H9 (cell line): Measurements from ENCODE around the gene ZNRF2. TPM values are rescaled to one million over a fixed set of nuclear protein-coding genes. Genes with fewer than 3 reads are reported as not detected.

ENCODE experiments used
- DNase-seq: peaks from one replicate; pipeline ENCODE4 v3.0.0-alpha.2; 2017
- H2AFZ ChIP-seq: one replicate; pipeline ENCODE4 v1.6.1; 2013; ENCODE audit warnings: mild to moderate bottlenecking, low read length, control low read depth, moderate library complexity
- H2AK5ac ChIP-seq: 2 replicates; pipeline ENCODE4 v1.6.1; 2013; ENCODE audit warnings: low read length, control low read depth, mixed read lengths; ENCODE audit not compliant: insufficient read length
- H2BK120ac ChIP-seq: one replicate; pipeline ENCODE4 v1.6.1; 2013; ENCODE audit warnings: low read depth, mild to moderate bottlenecking, low read length, control low read depth, inconsistent platforms; ENCODE audit not compliant: poor library complexity, severe bottlenecking
- H2BK12ac ChIP-seq: 2 replicates; pipeline ENCODE4 v1.6.1; 2013; ENCODE audit warnings: low read length, control low read depth, mixed read lengths, low read depth; ENCODE audit not compliant: insufficient read length
- H2BK15ac ChIP-seq: 2 replicates; pipeline ENCODE4 v1.6.1; 2013; ENCODE audit warnings: low read depth, low read length, control low read depth
- H2BK20ac ChIP-seq: one replicate; pipeline ENCODE4 v1.6.1; 2013; ENCODE audit warnings: low read depth, mild to moderate bottlenecking, low read length, control low read depth, inconsistent platforms; ENCODE audit not compliant: poor library complexity, severe bottlenecking
- H2BK5ac ChIP-seq: 2 replicates; pipeline ENCODE4 v1.6.1; 2013; ENCODE audit warnings: low read length, control low read depth, mixed read lengths; ENCODE audit not compliant: insufficient read length
- H3K14ac ChIP-seq: 2 replicates; pipeline ENCODE4 v1.6.1; 2013; ENCODE audit warnings: low read length, control low read depth; ENCODE audit not compliant: insufficient read depth
- H3K18ac ChIP-seq: 2 replicates; pipeline ENCODE4 v1.6.1; 2013; ENCODE audit warnings: low read depth, mild to moderate bottlenecking, mixed read lengths, low read length, control low read depth; ENCODE audit not compliant: insufficient read length
- H3K23ac ChIP-seq: 2 replicates; pipeline ENCODE4 v1.6.1; 2013; ENCODE audit warnings: low read length, control low read depth, mixed read lengths, low read depth; ENCODE audit not compliant: insufficient read length
- H3K23me2 ChIP-seq: 2 replicates; pipeline ENCODE4 v1.6.1; 2013; ENCODE audit warnings: low read depth, mild to moderate bottlenecking, mixed read lengths, low read length, control low read depth; ENCODE audit not compliant: insufficient read length, poor library complexity, severe bottlenecking
- H3K27ac ChIP-seq: 2 replicates; pipeline ENCODE4 v1.5.1; 2013; ENCODE audit warnings: low read length, control low read depth, mixed read lengths, low read depth; ENCODE audit not compliant: insufficient read length
- H3K27me3 ChIP-seq: 2 replicates; pipeline ENCODE4 v1.6.1; 2013; ENCODE audit warnings: low read length, control low read depth, inconsistent platforms; ENCODE audit not compliant: insufficient read depth
- H3K4ac ChIP-seq: 2 replicates; pipeline ENCODE4 v1.6.1; 2013; ENCODE audit warnings: low read depth, mild to moderate bottlenecking, control low read depth, inconsistent platforms, low read length, moderate library complexity
- H3K4me1 ChIP-seq: 2 replicates; pipeline ENCODE4 v1.6.1; 2013; ENCODE audit warnings: low read length, control low read depth, inconsistent platforms; ENCODE audit not compliant: insufficient read depth
- H3K4me2 ChIP-seq: 2 replicates; pipeline ENCODE4 v1.6.1; 2013; ENCODE audit warnings: low read length, control low read depth, mixed read lengths; ENCODE audit not compliant: insufficient read length, insufficient read depth
- H3K56ac ChIP-seq: 2 replicates; pipeline ENCODE4 v1.6.1; 2013; ENCODE audit warnings: low read depth, mild to moderate bottlenecking, mixed read lengths, low read length, control low read depth; ENCODE audit not compliant: insufficient read length
- H3K79me1 ChIP-seq: 2 replicates; pipeline ENCODE4 v1.6.1; 2013; ENCODE audit warnings: low read depth, mild to moderate bottlenecking, moderate library complexity, low read length, control low read depth, inconsistent platforms; ENCODE audit not compliant: insufficient read depth, poor library complexity, severe bottlenecking
- H3K79me2 ChIP-seq: 2 replicates; pipeline ENCODE4 v1.6.1; 2013; ENCODE audit warnings: low read length, control low read depth, inconsistent platforms; ENCODE audit not compliant: insufficient read depth
- H3K9ac ChIP-seq: 2 replicates; pipeline ENCODE4 v1.6.1; 2013; ENCODE audit warnings: low read length, control low read depth, mixed read lengths; ENCODE audit not compliant: insufficient read length; ENCODE audit errors: extremely low read depth
- H3K9me3 ChIP-seq: one replicate; pipeline ENCODE4 v1.6.1; 2013; ENCODE audit warnings: low read depth, low read length, inconsistent platforms; ENCODE audit not compliant: control insufficient read depth
- H3T11ph ChIP-seq: one replicate; pipeline ENCODE4 v1.6.1; 2013; ENCODE audit warnings: mild to moderate bottlenecking, low read length, control low read depth, inconsistent platforms
- H4K20me1 ChIP-seq: one replicate; pipeline ENCODE4 v1.6.1; 2013; ENCODE audit not compliant: control insufficient read depth, insufficient read length, insufficient read depth
- H4K5ac ChIP-seq: 2 replicates; pipeline ENCODE4 v1.6.1; 2013; ENCODE audit warnings: low read depth, mild to moderate bottlenecking, mixed read lengths, low read length, control low read depth; ENCODE audit not compliant: insufficient read length
- H4K8ac ChIP-seq: replicated peaks from 2 replicates; pipeline ENCODE4 v1.6.1; 2013; ENCODE audit warnings: low read length, control low read depth, mixed read lengths, low read depth; ENCODE audit not compliant: insufficient read length
- H4K91ac ChIP-seq: 2 replicates; pipeline ENCODE4 v1.6.1; 2013; ENCODE audit warnings: low read depth, mild to moderate bottlenecking, moderate library complexity, mixed read lengths, low read length, control low read depth; ENCODE audit not compliant: insufficient read length
- H3K27ac Mint-ChIP-seq, 3 experiments: 2 replicates in 2 of 3; 3 replicates in 1 of 3; pipeline ENCODE4 v1.8.0; 2020 to 2021; ENCODE audit warnings: mixed read lengths in 3 of 3, mild to moderate bottlenecking in 1 of 3, moderate library complexity in 1 of 3
- H3K27me3 Mint-ChIP-seq: 2 replicates; pipeline ENCODE4 v1.8.0; 2021; ENCODE audit warnings: low read depth, mild to moderate bottlenecking, moderate library complexity, mixed read lengths
- H3K36me3 Mint-ChIP-seq, 3 experiments: 2 replicates in 2 of 3; 3 replicates in 1 of 3; pipeline ENCODE4 v1.8.0; 2020 to 2021; ENCODE audit warnings: low read depth in 3 of 3, mixed read lengths in 3 of 3; ENCODE audit not compliant: insufficient read depth in 1 of 3
- H3K4me1 Mint-ChIP-seq, 2 experiments: 2 replicates each; pipeline ENCODE4 v1.8.0; 2020; ENCODE audit warnings: mixed read lengths in 2 of 2
- H3K4me3 Mint-ChIP-seq, 2 experiments: 2 replicates in 1 of 2; 3 replicates in 1 of 2; pipeline ENCODE4 v1.8.0; 2020 to 2021; ENCODE audit warnings: mild to moderate bottlenecking in 2 of 2, mixed read lengths in 2 of 2, moderate library complexity in 1 of 2
- H3K9me3 Mint-ChIP-seq, 2 experiments: 2 replicates in 1 of 2; 3 replicates in 1 of 2; pipeline ENCODE4 v1.8.0; 2020; ENCODE audit warnings: mild to moderate bottlenecking in 2 of 2, mixed read lengths in 2 of 2, moderate library complexity in 1 of 2
- WGBS: extraction: QIAGEN DNeasy Blood & Tissue Kit; methylation state at CpG from one replicate; pipeline ENCODE4 v1.1.7; 2013; ENCODE audit warnings: missing lambda C conversion rate, low lambda C conversion rate, mixed read lengths; ENCODE audit not compliant: insufficient read length; ENCODE audit errors: extremely low coverage; 5-methylcytosine and 5-hydroxymethylcytosine counted together
- total RNA-seq: library from RNA; stranded (reverse); gene quantifications from 2 replicates; pipeline ENCODE4 v1.2.1, GENCODE V29; 2021
- TF ChIP-seq, protein P1 (sequence below): fragments of 200-600 bp; sonication (generic); conservative IDR thresholded peaks from 3 replicates; pipeline ENCODE4 v1.8.0; 2021; ENCODE audit warnings: antibody characterized with exemption, mild to moderate bottlenecking

The ZNRF2 gene
- total RNA-seq, 1 experiment from 2014 or later = 16.5 TPM

DNA sequence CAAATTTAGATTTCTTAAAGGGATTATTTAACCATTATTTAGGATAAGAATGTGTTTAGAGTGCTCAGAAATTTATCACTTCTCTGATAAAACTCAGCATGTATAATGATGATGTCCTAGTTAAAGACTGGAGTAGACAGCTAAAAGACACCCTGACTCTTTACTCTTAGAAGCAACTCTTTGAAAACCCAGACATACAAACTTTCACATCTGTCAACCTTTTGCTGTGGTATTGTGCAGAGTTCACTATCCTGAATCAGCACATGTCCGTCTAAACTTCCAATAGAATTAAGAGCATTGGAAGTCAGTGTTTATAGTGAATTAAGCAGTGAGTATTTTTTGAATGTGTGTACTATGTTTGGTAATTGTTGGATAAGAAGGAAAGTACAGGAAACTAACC, 24.9 kb downstream of the ZNRF2 start:
- Histone ChIP-seq H3K4ac (no peak overlapping the region), H3K9me3 (no peaks in the 10 kb centered on the region), H2AFZ (no peak overlapping the region), H2BK5ac (no peak overlapping the region), H4K91ac (no peak overlapping the region), H3K23ac (no peak overlapping the region), H2BK20ac (no peak overlapping the region), H3K4me1 (peaks cover 2% of the 10 kb centered on the region; the same call in 1 of the 2 replicates), H4K8ac (no peak overlapping the region), H2BK12ac (no peak overlapping the region), H4K20me1 (no peaks in the 10 kb centered on the region), H2BK120ac (no peak overlapping the region), H3K56ac (no peak overlapping the region), H2BK15ac (no peak overlapping the region), H4K5ac (no peak overlapping the region), H3K79me2 (peaks cover 5% of the 10 kb centered on the region; the same call in 1 of the 2 replicates), H3T11ph (no peak overlapping the region), H2AK5ac (no peak overlapping the region), H3K18ac (no peak overlapping the region), H3K14ac (no peak overlapping the region), H3K27me3 (no peaks in the 10 kb centered on the region), H3K9ac (no peak overlapping the region), H3K79me1 (no peaks in the 10 kb centered on the region), H3K27ac (no peak overlapping the region), H3K23me2 (no peaks in the 10 kb centered on the region), H3K4me2 (no peak overlapping the region)
- H3K4me1 Mint-ChIP-seq = peaks cover 42 to 63% of the 10 kb centered on the region in 2 experiments
- no peak for DNase-seq
- TF ChIP-seq, protein P1, sequence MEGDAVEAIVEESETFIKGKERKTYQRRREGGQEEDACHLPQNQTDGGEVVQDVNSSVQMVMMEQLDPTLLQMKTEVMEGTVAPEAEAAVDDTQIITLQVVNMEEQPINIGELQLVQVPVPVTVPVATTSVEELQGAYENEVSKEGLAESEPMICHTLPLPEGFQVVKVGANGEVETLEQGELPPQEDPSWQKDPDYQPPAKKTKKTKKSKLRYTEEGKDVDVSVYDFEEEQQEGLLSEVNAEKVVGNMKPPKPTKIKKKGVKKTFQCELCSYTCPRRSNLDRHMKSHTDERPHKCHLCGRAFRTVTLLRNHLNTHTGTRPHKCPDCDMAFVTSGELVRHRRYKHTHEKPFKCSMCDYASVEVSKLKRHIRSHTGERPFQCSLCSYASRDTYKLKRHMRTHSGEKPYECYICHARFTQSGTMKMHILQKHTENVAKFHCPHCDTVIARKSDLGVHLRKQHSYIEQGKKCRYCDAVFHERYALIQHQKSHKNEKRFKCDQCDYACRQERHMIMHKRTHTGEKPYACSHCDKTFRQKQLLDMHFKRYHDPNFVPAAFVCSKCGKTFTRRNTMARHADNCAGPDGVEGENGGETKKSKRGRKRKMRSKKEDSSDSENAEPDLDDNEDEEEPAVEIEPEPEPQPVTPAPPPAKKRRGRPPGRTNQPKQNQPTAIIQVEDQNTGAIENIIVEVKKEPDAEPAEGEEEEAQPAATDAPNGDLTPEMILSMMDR = no peak
- no peaks in the 10 kb centered on the region for H3K27me3 Mint-ChIP-seq
- H3K9me3 Mint-ChIP-seq = no peaks in the 10 kb centered on the region
- no peak overlapping the region for H3K4me3 Mint-ChIP-seq
- no peaks in the 10 kb centered on the region for H3K36me3 Mint-ChIP-seq
- no CpG with 5 or more reads among the region's 1 CpG for WGBS
- no peak overlapping the region for H3K27ac Mint-ChIP-seq
